B cell (primary cell): ENCODE results near the gene PRR20B.
"Not testable (repeated sequence)": the region's sequence is repeated elsewhere in the genome, so short reads cannot be mapped to it uniquely, and the experiment has no call there.

ENCODE experiments used
- EZH2 ChIP-seq: IDR thresholded peaks from 2 replicates; pipeline ENCODE4 v1.6.1; 2012; ENCODE audit warnings: borderline replicate concordance, low read depth, mild to moderate bottlenecking, moderate library complexity, low read length; ENCODE audit not compliant: insufficient read depth, poor library complexity, severe bottlenecking
- TF ChIP-seq, protein P1 (sequence below): fragments of 200-600 bp; IDR thresholded peaks from one replicate; pipeline ENCODE4 v1.8.0; 2022; ENCODE audit warnings: antibody characterized with exemption, mild to moderate bottlenecking

- TF ChIP-seq, protein P1, sequence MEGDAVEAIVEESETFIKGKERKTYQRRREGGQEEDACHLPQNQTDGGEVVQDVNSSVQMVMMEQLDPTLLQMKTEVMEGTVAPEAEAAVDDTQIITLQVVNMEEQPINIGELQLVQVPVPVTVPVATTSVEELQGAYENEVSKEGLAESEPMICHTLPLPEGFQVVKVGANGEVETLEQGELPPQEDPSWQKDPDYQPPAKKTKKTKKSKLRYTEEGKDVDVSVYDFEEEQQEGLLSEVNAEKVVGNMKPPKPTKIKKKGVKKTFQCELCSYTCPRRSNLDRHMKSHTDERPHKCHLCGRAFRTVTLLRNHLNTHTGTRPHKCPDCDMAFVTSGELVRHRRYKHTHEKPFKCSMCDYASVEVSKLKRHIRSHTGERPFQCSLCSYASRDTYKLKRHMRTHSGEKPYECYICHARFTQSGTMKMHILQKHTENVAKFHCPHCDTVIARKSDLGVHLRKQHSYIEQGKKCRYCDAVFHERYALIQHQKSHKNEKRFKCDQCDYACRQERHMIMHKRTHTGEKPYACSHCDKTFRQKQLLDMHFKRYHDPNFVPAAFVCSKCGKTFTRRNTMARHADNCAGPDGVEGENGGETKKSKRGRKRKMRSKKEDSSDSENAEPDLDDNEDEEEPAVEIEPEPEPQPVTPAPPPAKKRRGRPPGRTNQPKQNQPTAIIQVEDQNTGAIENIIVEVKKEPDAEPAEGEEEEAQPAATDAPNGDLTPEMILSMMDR, result not testable (repeated sequence)
- TF ChIP-seq EZH2, result not testable (repeated sequence)
Observed at GRCh38 chr13:57139781-57140180, 7.5 kb upstream of the PRR20B start.
